ENCODE measurements around the gene ZNF143. TPM values are rescaled to one million over a fixed set of nuclear protein-coding genes. Genes with fewer than 3 reads are reported as not detected.

Gene ZNF143
- total RNA-seq, 3 donors from 2014 or later, result 20.3 to 40.3 (median 23.6) TPM

GRCh38 chr11:9518835-9519410, 58.1 kb downstream of the ZNF143 start:
- ATAC-seq (no peak), DNase-seq (no peak)
- intact Hi-C loops (cut with DNase I, micrococcal nuclease), result no loop called here
- Histone ChIP-seq H3K36me3 (ENCODE audit: low read depth) (no peaks in the 10 kb centered on the region), H3K4me1 (ENCODE audit: low read depth) (no peaks in the 10 kb centered on the region), H3K4me3 (no peak overlapping the region), H3K9me3 (no peaks in the 10 kb centered on the region)
- TF ChIP-seq CTCF (IDR thresholded peaks at IDR 0.05), result no peak

- no peak for ATAC-seq
- no peaks in the 10 kb centered on the region for H3K36me3 ChIP-seq (ENCODE audit: low read depth)
- intact Hi-C loops (cut with DNase I, micrococcal nuclease), result loop anchor here in 1 of 2 donors (10.0 kb wide), 1 partner anchor 51 kb away; the partner anchor contains the start of gene WEE1
Observed at GRCh38 chr11:9524001-9524400, 63.2 kb downstream of the ZNF143 start.

DNA sequence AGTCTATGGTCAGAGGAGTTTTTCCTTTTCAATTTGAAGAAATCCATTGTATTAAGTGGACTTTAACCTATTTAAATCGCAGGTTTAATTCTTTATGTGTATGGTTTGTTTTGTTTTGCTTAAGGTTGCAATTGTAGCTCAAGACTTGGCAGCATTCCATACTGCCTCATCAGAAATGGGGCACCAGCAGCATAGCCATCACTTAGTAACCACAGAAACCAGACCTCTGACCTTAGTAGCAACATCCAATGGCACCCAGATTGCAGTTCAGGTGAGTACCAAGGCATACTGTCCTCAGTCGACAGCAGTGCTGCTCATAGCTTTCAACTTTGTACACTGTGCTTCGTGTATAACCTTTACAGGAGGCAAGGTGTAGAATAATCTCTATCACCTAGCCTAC, 64.3 kb downstream of the ZNF143 start:
- Histone ChIP-seq H3K4me1 (ENCODE audit: low read depth) (peaks cover 25% of the 10 kb centered on the region), H3K4me3 (no peak overlapping the region), H3K36me3 (ENCODE audit: low read depth) (no peaks in the 10 kb centered on the region), H3K9me3 (no peaks in the 10 kb centered on the region)
- no peak for TF ChIP-seq CTCF (IDR thresholded peaks at IDR 0.05)
- peak; percentile 9 for ATAC-seq
- no peak for DNase-seq
- intact Hi-C loops (cut with DNase I, micrococcal nuclease), result loop anchor here in 1 of 2 donors (10.0 kb wide), 1 partner anchor 50 kb away; the partner anchor contains the start of gene WEE1

More at GRCh38 chr11:9524001-9524400, 63.2 kb downstream of the ZNF143 start:
- no peak for DNase-seq
- no peak for TF ChIP-seq CTCF (IDR thresholded peaks at IDR 0.05)
- Histone ChIP-seq H3K9me3 (no peaks in the 10 kb centered on the region), H3K4me3 (no peak overlapping the region), H3K4me1 (ENCODE audit: low read depth) (peaks cover 14% of the 10 kb centered on the region)

GRCh38 chr11:9527481-9528135, 66.8 kb downstream of the ZNF143 start:
- ATAC-seq, result peak; percentile 72
- no peak for TF ChIP-seq CTCF (IDR thresholded peaks at IDR 0.05)
- peak in 1 of 3 donors; percentile 39 for DNase-seq
- Histone ChIP-seq H3K4me1 (ENCODE audit: low read depth) (peaks cover 26% of the 10 kb centered on the region), H3K36me3 (ENCODE audit: low read depth) (no peaks in the 10 kb centered on the region), H3K9me3 (no peaks in the 10 kb centered on the region), H3K4me3 (no peak overlapping the region)
- intact Hi-C loops (cut with DNase I, micrococcal nuclease), result loop anchor here in 1 of 2 donors (10.0 kb wide), 1 partner anchor 47 kb away; the partner anchor contains the start of gene WEE1

DNA sequence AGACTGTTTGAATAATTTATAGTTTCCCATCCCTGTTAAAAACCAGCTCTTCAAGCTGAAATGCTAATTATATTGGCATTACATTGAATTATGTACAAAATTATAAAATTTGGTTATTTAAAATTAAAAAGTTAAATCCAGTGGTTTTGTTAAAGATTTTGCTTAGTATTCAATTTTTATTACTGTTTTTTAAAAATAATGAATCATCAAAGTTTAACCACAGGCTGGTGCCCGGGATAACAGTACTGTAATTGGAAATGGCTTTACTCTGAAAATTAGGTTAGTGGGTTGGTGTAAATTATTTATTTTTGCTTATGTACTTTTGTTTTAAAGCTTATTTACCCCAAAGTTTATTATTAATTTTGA, 67.3 kb downstream of the ZNF143 start:
- no peak for TF ChIP-seq CTCF (IDR thresholded peaks at IDR 0.05)
- no peaks in the 10 kb centered on the region for H3K9me3 ChIP-seq
- intact Hi-C loops (cut with DNase I, micrococcal nuclease), result loop anchor here in 1 of 2 donors (10.0 kb wide), 1 partner anchor 47 kb away; the partner anchor contains the start of gene WEE1
- H3K4me3 ChIP-seq, result no peak overlapping the region
- peaks cover 26% of the 10 kb centered on the region for H3K4me1 ChIP-seq (ENCODE audit: low read depth)
- DNase-seq (no peak), ATAC-seq (no peak)
- no peaks in the 10 kb centered on the region for H3K36me3 ChIP-seq (ENCODE audit: low read depth)
